PC-9 (cell line): ENCODE results near the gene PPP4R1. TPM values are rescaled to one million over a fixed set of nuclear protein-coding genes. Genes with fewer than 3 reads are reported as not detected.

Source experiments
- BruUV-seq: library from RNA; stranded (reverse); fragments of 400-500 nt; replicated peaks from 2 replicates; lab custom pipeline; 2021; lab: Mats Ljungman, UMichigan
- CTCF ChIA-PET: fragments of 300-600 bp; sonication (Branson Sonifier 250); formaldehyde crosslinking; loops from one replicate; lab custom pipeline; 2022; ENCODE audit warnings: antibody characterized with exemption; lab: Charles Lee
- POLR2A ChIA-PET: fragments of 300-600 bp; sonication (Branson Sonifier 250); formaldehyde crosslinking; loops from one replicate; lab custom pipeline; 2022; ENCODE audit warnings: antibody characterized with exemption; ENCODE audit not compliant: unreplicated experiment; lab: Charles Lee
- DNase-seq, 2 experiments: peaks; one replicate each; pipeline versions ENCODE4 v3.0.0 to v3.0.0-alpha.2; 2015 to 2022; ENCODE audit warnings: mixed read lengths in 1 of 2
- H2AFZ ChIP-seq: fragments of 200-600 bp; sonication (generic); 2 replicates; pipeline ENCODE4 v1.8.1; 2017; ENCODE audit warnings: antibody characterized with exemption
- H3F3A ChIP-seq: fragments of 200-600 bp; sonication (generic); 2 replicates; pipeline ENCODE4 v1.8.1; 2017; ENCODE audit warnings: antibody characterized with exemption, mild to moderate bottlenecking, low read depth; ENCODE audit not compliant: insufficient read depth
- H3K27ac ChIP-seq: fragments of 200-600 bp; sonication (generic); 2 replicates; pipeline ENCODE4 v1.6.1; 2016; ENCODE audit warnings: mixed run types
- H3K27me3 ChIP-seq: fragments of 200-600 bp; sonication (generic); 2 replicates; pipeline ENCODE4 v1.6.1; 2016; ENCODE audit warnings: low read depth, mixed run types; ENCODE audit not compliant: insufficient read depth
- H3K36me3 ChIP-seq: fragments of 200-600 bp; sonication (generic); 2 replicates; pipeline ENCODE4 v1.6.1; 2016; ENCODE audit warnings: low read depth, mixed run types
- H3K4me1 ChIP-seq: fragments of 200-600 bp; sonication (generic); replicated peaks from 2 replicates; pipeline ENCODE4 v1.6.1; 2016; ENCODE audit warnings: mixed run types; ENCODE audit not compliant: insufficient read depth
- H3K4me2 ChIP-seq: fragments of 200-600 bp; sonication (generic); 2 replicates; pipeline ENCODE4 v1.6.1; 2017; ENCODE audit warnings: mixed run types
- H3K4me3 ChIP-seq: fragments of 200-600 bp; sonication (generic); 2 replicates; pipeline ENCODE4 v1.6.1; 2016; ENCODE audit warnings: mixed run types
- H3K79me2 ChIP-seq: fragments of 200-600 bp; sonication (generic); 2 replicates; pipeline ENCODE4 v1.6.1; 2017; ENCODE audit warnings: low read depth, mixed run types
- H3K9me2 ChIP-seq: fragments of 200-600 bp; sonication (generic); 2 replicates; pipeline ENCODE4 v1.8.1; 2017; ENCODE audit warnings: mild to moderate bottlenecking; ENCODE audit not compliant: insufficient read depth
- H3K9me3 ChIP-seq: fragments of 200-600 bp; sonication (generic); 2 replicates; pipeline ENCODE4 v1.8.1; 2016; ENCODE audit warnings: low read depth; ENCODE audit not compliant: insufficient read depth
- H4K20me1 ChIP-seq: fragments of 200-600 bp; sonication (generic); 2 replicates; pipeline ENCODE4 v1.8.1; 2017; ENCODE audit not compliant: insufficient read depth
- CTCF ChIP-seq: fragments of 200-600 bp; sonication (generic); conservative IDR thresholded peaks from 2 replicates; pipeline ENCODE4 v1.6.1; 2017; ENCODE audit warnings: mixed run types, antibody characterized with exemption, mild to moderate bottlenecking, moderate library complexity
- EZH2 ChIP-seq: fragments of 200-600 bp; sonication (generic); IDR thresholded peaks from 2 replicates; pipeline ENCODE4 v1.8.0; 2017; ENCODE audit warnings: antibody characterized with exemption, low read depth
- intact Hi-C: fragments of 100-400 bp; cut with micrococcal nuclease; formaldehyde crosslinking; loops from one replicate; pipeline ENCODE4 v1.10.0; 2022; ENCODE audit not compliant: unreplicated experiment
- total RNA-seq: library from RNA; stranded (reverse); gene quantifications from 2 replicates; pipeline ENCODE4 v1.2.3, GENCODE V29; 2021

PPP4R1 gene
- total RNA-seq, 1 experiment from 2014 or later: 167 TPM

DNA sequence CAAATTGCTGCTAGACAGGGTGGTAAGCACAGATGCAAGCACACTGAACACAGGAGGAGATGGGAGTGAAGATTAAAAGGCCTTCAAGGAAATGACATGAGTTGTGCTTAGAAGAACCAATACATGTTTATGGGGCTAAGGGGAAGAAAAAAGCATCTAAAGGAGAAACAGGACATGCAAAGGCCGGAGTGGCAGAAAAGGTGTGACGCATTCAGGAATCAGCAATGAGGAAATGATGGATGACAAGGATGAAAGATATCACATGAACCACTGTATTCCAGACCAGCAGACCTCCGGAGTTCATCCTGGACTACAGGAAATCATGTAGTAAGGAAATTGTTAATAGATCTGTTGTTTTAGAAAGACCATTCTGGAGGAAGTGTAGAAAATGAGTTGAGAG is 42.8 kb downstream of the PPP4R1 start:
- TF ChIP-seq CTCF (no peak), EZH2 (no peak)
- Histone ChIP-seq H2AFZ (no peak overlapping the region), H3K79me2 (peaks cover 22% of the 10 kb centered on the region), H3F3A (peaks cover 41% of the 10 kb centered on the region), H3K27me3 (no peaks in the 10 kb centered on the region), H3K4me3 (no peak overlapping the region), H4K20me1 (peaks cover 11% of the 10 kb centered on the region; the same call in 1 of the 2 replicates), H3K4me1 (peaks cover 6% of the 10 kb centered on the region), H3K27ac (no peak overlapping the region), H3K9me2 (no peaks in the 10 kb centered on the region), H3K9me3 (no peaks in the 10 kb centered on the region), H3K36me3 (peaks cover 68% of the 10 kb centered on the region), H3K4me2 (no peak overlapping the region)
- intact Hi-C loops: loop anchor here (10.0 kb wide), 1 partner anchor 953 kb away; the partner anchor contains the start of gene NAPG
- CTCF ChIA-PET: no interaction called here
- POLR2A ChIA-PET: no interaction called here
- BruUV-seq: no TSS peak
- no peak for DNase-seq

DNA sequence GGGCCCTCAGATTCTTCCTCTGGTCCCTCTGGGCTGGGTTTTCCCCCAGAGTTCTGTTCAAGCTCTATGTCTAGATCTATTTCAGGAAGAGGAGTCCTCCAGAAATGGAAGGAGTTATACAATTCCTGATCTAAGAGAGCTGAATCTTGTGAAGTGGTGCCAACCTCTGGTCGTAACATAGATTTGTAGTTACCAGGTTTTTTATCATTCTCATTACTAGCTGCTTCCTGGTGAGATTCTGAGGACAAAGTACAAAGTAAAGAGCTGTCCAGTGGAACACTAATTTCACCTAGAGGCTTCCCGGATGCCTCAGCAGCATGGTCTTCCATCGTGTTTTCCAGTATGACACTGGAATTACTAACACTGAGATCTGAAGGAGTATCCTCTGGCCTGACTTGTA is 44.1 kb downstream of the PPP4R1 start:
- CTCF ChIA-PET: no interaction called here
- intact Hi-C loops: loop anchor here (10.0 kb wide), 1 partner anchor 955 kb away; the partner anchor contains the start of gene NAPG
- Histone ChIP-seq H4K20me1 (peaks cover 13% of the 10 kb centered on the region; the same call in 1 of the 2 replicates), H3F3A (peaks cover 41% of the 10 kb centered on the region; the same call in 1 of the 2 replicates), H2AFZ (no peak overlapping the region), H3K36me3 (peaks cover 68% of the 10 kb centered on the region), H3K79me2 (peaks cover 23% of the 10 kb centered on the region), H3K4me3 (no peak overlapping the region), H3K4me1 (no peaks in the 10 kb centered on the region), H3K27me3 (no peaks in the 10 kb centered on the region), H3K9me2 (no peaks in the 10 kb centered on the region), H3K9me3 (no peaks in the 10 kb centered on the region), H3K27ac (no peak overlapping the region), H3K4me2 (no peak overlapping the region)
- no peak for TF ChIP-seq EZH2
- TF ChIP-seq CTCF: no peak
- no TSS peak for BruUV-seq
- POLR2A ChIA-PET: no interaction called here
- no peak for DNase-seq

DNA sequence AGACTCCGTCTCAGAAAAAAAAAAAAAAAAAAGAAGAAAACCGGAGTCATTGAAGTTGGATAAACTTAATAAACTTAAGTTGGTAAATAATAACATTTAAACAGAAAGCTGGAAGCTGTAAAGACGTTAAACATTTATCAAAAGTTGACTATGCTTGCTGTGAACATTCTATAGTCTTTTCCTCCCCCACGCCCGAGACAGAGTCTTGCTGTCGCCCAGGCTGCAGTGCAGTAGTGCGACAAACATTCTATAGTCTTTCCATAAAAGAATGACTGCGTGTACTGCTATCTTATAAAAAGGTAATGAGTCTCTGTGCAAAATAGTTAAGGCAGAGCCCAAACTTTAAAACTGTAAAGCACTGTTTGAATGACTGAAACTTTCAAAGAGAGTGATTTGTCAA is 45.2 kb downstream of the PPP4R1 start:
- H3K79me2 ChIP-seq: peaks cover 16% of the 10 kb centered on the region
- POLR2A ChIA-PET: interaction anchor here (0.6 kb wide), 1 partner anchor 8 kb away, joined by 17 read pairs; no protein-coding TSS in a partner anchor
- H3K36me3 ChIP-seq: peaks cover 62% of the 10 kb centered on the region
- no peaks in the 10 kb centered on the region for H3K9me2 ChIP-seq
- H3K27me3 ChIP-seq: no peaks in the 10 kb centered on the region
- H4K20me1 ChIP-seq: peaks cover 9% of the 10 kb centered on the region; the same call in 1 of the 2 replicates
- TF ChIP-seq EZH2 (no peak), CTCF (no peak)
- H3K4me1 ChIP-seq: no peaks in the 10 kb centered on the region
- intact Hi-C loops: no loop called here
- H2AFZ ChIP-seq: no peak overlapping the region
- no peaks in the 10 kb centered on the region for H3K9me3 ChIP-seq
- peaks cover 41% of the 10 kb centered on the region for H3F3A ChIP-seq
- BruUV-seq: no TSS peak
- CTCF ChIA-PET: no interaction called here
- no peak overlapping the region for H3K4me2 ChIP-seq
- DNase-seq: no peak
- H3K4me3 ChIP-seq: no peak overlapping the region
- no peak overlapping the region for H3K27ac ChIP-seq
